H9 (cell line): ENCODE results near the gene STT3B. TPM values are rescaled to one million over a fixed set of nuclear protein-coding genes. Genes with fewer than 3 reads are reported as not detected.

ENCODE experiments used
- DNase-seq: peaks from one replicate; pipeline ENCODE4 v3.0.0-alpha.2; 2017
- H2AFZ ChIP-seq: one replicate; pipeline ENCODE4 v1.6.1; 2013; ENCODE audit warnings: mild to moderate bottlenecking, low read length, control low read depth, moderate library complexity
- H2AK5ac ChIP-seq: 2 replicates; pipeline ENCODE4 v1.6.1; 2013; ENCODE audit warnings: low read length, control low read depth, mixed read lengths; ENCODE audit not compliant: insufficient read length
- H2BK120ac ChIP-seq: one replicate; pipeline ENCODE4 v1.6.1; 2013; ENCODE audit warnings: low read depth, mild to moderate bottlenecking, low read length, control low read depth, inconsistent platforms; ENCODE audit not compliant: poor library complexity, severe bottlenecking
- H2BK12ac ChIP-seq: 2 replicates; pipeline ENCODE4 v1.6.1; 2013; ENCODE audit warnings: low read length, control low read depth, mixed read lengths, low read depth; ENCODE audit not compliant: insufficient read length
- H2BK15ac ChIP-seq: 2 replicates; pipeline ENCODE4 v1.6.1; 2013; ENCODE audit warnings: low read depth, low read length, control low read depth
- H2BK20ac ChIP-seq: one replicate; pipeline ENCODE4 v1.6.1; 2013; ENCODE audit warnings: low read depth, mild to moderate bottlenecking, low read length, control low read depth, inconsistent platforms; ENCODE audit not compliant: poor library complexity, severe bottlenecking
- H2BK5ac ChIP-seq: 2 replicates; pipeline ENCODE4 v1.6.1; 2013; ENCODE audit warnings: low read length, control low read depth, mixed read lengths; ENCODE audit not compliant: insufficient read length
- H3K14ac ChIP-seq: 2 replicates; pipeline ENCODE4 v1.6.1; 2013; ENCODE audit warnings: low read length, control low read depth; ENCODE audit not compliant: insufficient read depth
- H3K18ac ChIP-seq: 2 replicates; pipeline ENCODE4 v1.6.1; 2013; ENCODE audit warnings: low read depth, mild to moderate bottlenecking, mixed read lengths, low read length, control low read depth; ENCODE audit not compliant: insufficient read length
- H3K23ac ChIP-seq: 2 replicates; pipeline ENCODE4 v1.6.1; 2013; ENCODE audit warnings: low read length, control low read depth, mixed read lengths, low read depth; ENCODE audit not compliant: insufficient read length
- H3K23me2 ChIP-seq: 2 replicates; pipeline ENCODE4 v1.6.1; 2013; ENCODE audit warnings: low read depth, mild to moderate bottlenecking, mixed read lengths, low read length, control low read depth; ENCODE audit not compliant: insufficient read length, poor library complexity, severe bottlenecking
- H3K27ac ChIP-seq: 2 replicates; pipeline ENCODE4 v1.5.1; 2013; ENCODE audit warnings: low read length, control low read depth, mixed read lengths, low read depth; ENCODE audit not compliant: insufficient read length
- H3K27me3 ChIP-seq: 2 replicates; pipeline ENCODE4 v1.6.1; 2013; ENCODE audit warnings: low read length, control low read depth, inconsistent platforms; ENCODE audit not compliant: insufficient read depth
- H3K4ac ChIP-seq: 2 replicates; pipeline ENCODE4 v1.6.1; 2013; ENCODE audit warnings: low read depth, mild to moderate bottlenecking, control low read depth, inconsistent platforms, low read length, moderate library complexity
- H3K4me1 ChIP-seq: 2 replicates; pipeline ENCODE4 v1.6.1; 2013; ENCODE audit warnings: low read length, control low read depth, inconsistent platforms; ENCODE audit not compliant: insufficient read depth
- H3K4me2 ChIP-seq: 2 replicates; pipeline ENCODE4 v1.6.1; 2013; ENCODE audit warnings: low read length, control low read depth, mixed read lengths; ENCODE audit not compliant: insufficient read length, insufficient read depth
- H3K56ac ChIP-seq: 2 replicates; pipeline ENCODE4 v1.6.1; 2013; ENCODE audit warnings: low read depth, mild to moderate bottlenecking, mixed read lengths, low read length, control low read depth; ENCODE audit not compliant: insufficient read length
- H3K79me1 ChIP-seq: 2 replicates; pipeline ENCODE4 v1.6.1; 2013; ENCODE audit warnings: low read depth, mild to moderate bottlenecking, moderate library complexity, low read length, control low read depth, inconsistent platforms; ENCODE audit not compliant: insufficient read depth, poor library complexity, severe bottlenecking
- H3K79me2 ChIP-seq: 2 replicates; pipeline ENCODE4 v1.6.1; 2013; ENCODE audit warnings: low read length, control low read depth, inconsistent platforms; ENCODE audit not compliant: insufficient read depth
- H3K9ac ChIP-seq: 2 replicates; pipeline ENCODE4 v1.6.1; 2013; ENCODE audit warnings: low read length, control low read depth, mixed read lengths; ENCODE audit not compliant: insufficient read length; ENCODE audit errors: extremely low read depth
- H3K9me3 ChIP-seq: one replicate; pipeline ENCODE4 v1.6.1; 2013; ENCODE audit warnings: low read depth, low read length, inconsistent platforms; ENCODE audit not compliant: control insufficient read depth
- H3T11ph ChIP-seq: one replicate; pipeline ENCODE4 v1.6.1; 2013; ENCODE audit warnings: mild to moderate bottlenecking, low read length, control low read depth, inconsistent platforms
- H4K20me1 ChIP-seq: one replicate; pipeline ENCODE4 v1.6.1; 2013; ENCODE audit not compliant: control insufficient read depth, insufficient read length, insufficient read depth
- H4K5ac ChIP-seq: 2 replicates; pipeline ENCODE4 v1.6.1; 2013; ENCODE audit warnings: low read depth, mild to moderate bottlenecking, mixed read lengths, low read length, control low read depth; ENCODE audit not compliant: insufficient read length
- H4K8ac ChIP-seq: replicated peaks from 2 replicates; pipeline ENCODE4 v1.6.1; 2013; ENCODE audit warnings: low read length, control low read depth, mixed read lengths, low read depth; ENCODE audit not compliant: insufficient read length
- H4K91ac ChIP-seq: 2 replicates; pipeline ENCODE4 v1.6.1; 2013; ENCODE audit warnings: low read depth, mild to moderate bottlenecking, moderate library complexity, mixed read lengths, low read length, control low read depth; ENCODE audit not compliant: insufficient read length
- H3K27ac Mint-ChIP-seq, 3 experiments: 2 replicates in 2 of 3; 3 replicates in 1 of 3; pipeline ENCODE4 v1.8.0; 2020 to 2021; ENCODE audit warnings: mixed read lengths in 3 of 3, mild to moderate bottlenecking in 1 of 3, moderate library complexity in 1 of 3
- H3K27me3 Mint-ChIP-seq: 2 replicates; pipeline ENCODE4 v1.8.0; 2021; ENCODE audit warnings: low read depth, mild to moderate bottlenecking, moderate library complexity, mixed read lengths
- H3K36me3 Mint-ChIP-seq, 3 experiments: 2 replicates in 2 of 3; 3 replicates in 1 of 3; pipeline ENCODE4 v1.8.0; 2020 to 2021; ENCODE audit warnings: low read depth in 3 of 3, mixed read lengths in 3 of 3; ENCODE audit not compliant: insufficient read depth in 1 of 3
- H3K4me1 Mint-ChIP-seq, 2 experiments: 2 replicates each; pipeline ENCODE4 v1.8.0; 2020; ENCODE audit warnings: mixed read lengths in 2 of 2
- H3K4me3 Mint-ChIP-seq, 2 experiments: 2 replicates in 1 of 2; 3 replicates in 1 of 2; pipeline ENCODE4 v1.8.0; 2020 to 2021; ENCODE audit warnings: mild to moderate bottlenecking in 2 of 2, mixed read lengths in 2 of 2, moderate library complexity in 1 of 2
- H3K9me3 Mint-ChIP-seq, 2 experiments: 2 replicates in 1 of 2; 3 replicates in 1 of 2; pipeline ENCODE4 v1.8.0; 2020; ENCODE audit warnings: mild to moderate bottlenecking in 2 of 2, mixed read lengths in 2 of 2, moderate library complexity in 1 of 2
- CTCF ChIP-seq: fragments of 200-600 bp; sonication (generic); conservative IDR thresholded peaks from 3 replicates; pipeline ENCODE4 v1.8.0; 2021; ENCODE audit warnings: antibody characterized with exemption, mild to moderate bottlenecking
- WGBS: extraction: QIAGEN DNeasy Blood & Tissue Kit; methylation state at CpG from one replicate; pipeline ENCODE4 v1.1.7; 2013; ENCODE audit warnings: missing lambda C conversion rate, low lambda C conversion rate, mixed read lengths; ENCODE audit not compliant: insufficient read length; ENCODE audit errors: extremely low coverage; 5-methylcytosine and 5-hydroxymethylcytosine counted together
- total RNA-seq: library from RNA; stranded (reverse); gene quantifications from 2 replicates; pipeline ENCODE4 v1.2.1, GENCODE V29; 2021

STT3B gene
- total RNA-seq, 1 experiment from 2014 or later, result 79.9 TPM

- Histone ChIP-seq H3K79me2 (no peaks in the 10 kb centered on the region), H3K56ac (no peak overlapping the region), H3K79me1 (no peaks in the 10 kb centered on the region), H3K9me3 (no peaks in the 10 kb centered on the region), H3K4me1 (peaks cover 3% of the 10 kb centered on the region; the same call in 1 of the 2 replicates), H3K9ac (no peak overlapping the region), H3K4ac (no peak overlapping the region), H3K27ac (no peak overlapping the region), H2BK20ac (no peak overlapping the region), H3K23me2 (no peaks in the 10 kb centered on the region), H3K4me2 (no peak overlapping the region), H3K27me3 (no peaks in the 10 kb centered on the region), H2BK120ac (no peak overlapping the region), H2BK15ac (no peak overlapping the region), H3K14ac (no peak overlapping the region), H4K20me1 (no peaks in the 10 kb centered on the region), H3K23ac (no peak overlapping the region), H4K8ac (no peak overlapping the region), H2AFZ (no peak overlapping the region), H2AK5ac (no peak overlapping the region), H2BK5ac (no peak overlapping the region), H4K5ac (no peak overlapping the region), H3K18ac (no peak overlapping the region), H2BK12ac (no peak overlapping the region), H3T11ph (no peak overlapping the region), H4K91ac (no peak overlapping the region)
- Mint-ChIP-seq H3K27ac (no peak overlapping the region), H3K9me3 (no peaks in the 10 kb centered on the region), H3K4me1 (peaks cover 6 to 8% of the 10 kb centered on the region in 2 experiments; a peak in 3 of 4 replicates), H3K36me3 (peaks cover 7 to 28% (median 18%) of the 10 kb centered on the region in 3 experiments; a peak in 6 of 7 replicates), H3K4me3 (no peak overlapping the region), H3K27me3 (no peaks in the 10 kb centered on the region)
- no CpG with 5 or more reads among the region's 1 CpG for WGBS
- no peak for TF ChIP-seq CTCF
- DNase-seq, result no peak
Measured at GRCh38 chr3:31670136-31670535, 137.4 kb downstream of the STT3B start.
